ENCODE measurements around the gene KIF3C.
"Not testable (repeated sequence)": the region's sequence is repeated elsewhere in the genome, so short reads cannot be mapped to it uniquely, and the experiment has no call there.

Gene KIF3C

DNA sequence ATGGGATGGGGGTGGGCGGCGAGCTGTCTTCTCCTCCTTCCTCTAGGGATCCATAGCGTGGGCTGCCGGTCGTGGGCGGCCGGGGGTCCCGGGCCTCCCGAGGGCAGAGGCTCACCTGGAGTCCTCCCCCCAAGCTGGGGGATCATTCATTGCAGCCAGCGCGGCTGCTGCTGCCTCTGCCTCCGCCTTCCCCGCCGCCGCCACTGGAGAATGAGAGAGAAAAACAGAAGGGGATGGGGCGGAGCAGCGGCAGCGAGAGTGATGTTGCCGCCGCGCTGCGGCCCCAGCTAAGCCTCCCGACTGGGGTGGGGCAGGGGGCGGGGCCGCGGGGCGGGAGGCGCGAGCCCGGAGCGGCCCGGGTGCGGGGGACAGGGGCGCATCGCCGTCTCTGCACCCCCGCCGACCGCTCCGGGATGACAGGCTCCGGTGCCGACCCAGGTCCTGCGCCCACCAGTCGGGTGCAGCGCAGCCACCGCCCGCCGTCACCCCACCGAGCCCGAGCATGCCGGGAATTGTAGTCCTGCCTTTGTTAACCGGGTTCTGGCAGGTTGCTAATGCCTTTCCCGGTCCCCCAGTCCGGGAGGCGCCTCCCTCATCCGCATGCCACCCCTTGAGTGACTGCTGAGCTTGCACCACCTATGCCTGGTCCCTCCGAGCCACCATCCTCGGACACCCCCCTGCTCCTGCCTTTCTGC, at the start of gene KIF3C:
KIF3C (minus strand) TSS at position 225 of the 695 bp plus-strand sequence. CDS start 580 bp downstream, outside the sequence.
- no peak within 1 kb of the TSS for H3K27ac ChIP-seq

DNA sequence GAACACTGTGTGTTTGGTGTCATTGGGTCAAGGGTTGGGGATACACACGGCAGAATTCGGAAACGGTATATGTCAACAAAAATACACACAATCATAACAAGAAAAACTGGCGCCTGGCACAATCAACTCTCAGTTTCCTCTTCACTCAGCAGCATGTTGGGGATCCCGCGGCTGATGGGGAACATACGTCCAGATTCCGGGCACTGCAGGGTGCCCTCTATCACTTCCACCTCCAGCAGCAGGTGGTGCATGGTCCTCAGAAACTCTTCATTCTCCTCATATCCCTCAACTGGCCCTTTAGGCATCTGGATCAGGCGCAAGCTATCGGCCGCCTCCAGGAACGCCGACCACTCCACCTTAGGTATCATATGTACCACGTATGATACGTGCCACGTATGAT, 45.8 kb upstream of the KIF3C start:
- H2AFZ ChIP-seq; H3K4me2 ChIP-seq (ENCODE audit: low read length); H3K27ac ChIP-seq; H3K9me3 ChIP-seq (ENCODE audit: control insufficient read depth, low read length); H3K9ac ChIP-seq; H3K27me3 ChIP-seq (ENCODE audit: control insufficient read depth, insufficient read depth, low read length); H3K36me3 ChIP-seq (ENCODE audit: control insufficient read depth, insufficient read depth, low read length); H3K4me1 ChIP-seq; H3K79me2 ChIP-seq; H3K4me3 ChIP-seq (ENCODE audit: low read depth, low read length): not testable (repeated sequence)

More for the DNA sequence above, at the start of gene KIF3C:
- Histone ChIP-seq H3K4me2 (ENCODE audit: low read length) (peak within 1 kb of the TSS; percentile 97), H3K4me1 (peaks cover 7% of the 10 kb centered on the region), H3K4me3 (ENCODE audit: low read depth, low read length) (peak within 1 kb of the TSS; percentile 74), H3K36me3 (ENCODE audit: control insufficient read depth, insufficient read depth, low read length) (no peaks in the 10 kb centered on the region), H2AFZ (peak within 1 kb of the TSS; percentile 65), H3K9me3 (ENCODE audit: control insufficient read depth, low read length) (no peaks in the 10 kb centered on the region), H3K9ac (peak within 1 kb of the TSS; percentile 22), H3K27me3 (ENCODE audit: control insufficient read depth, insufficient read depth, low read length) (no peaks in the 10 kb centered on the region), H3K79me2 (peaks cover 4% of the 10 kb centered on the region)
- TF ChIP-seq, protein P1, sequence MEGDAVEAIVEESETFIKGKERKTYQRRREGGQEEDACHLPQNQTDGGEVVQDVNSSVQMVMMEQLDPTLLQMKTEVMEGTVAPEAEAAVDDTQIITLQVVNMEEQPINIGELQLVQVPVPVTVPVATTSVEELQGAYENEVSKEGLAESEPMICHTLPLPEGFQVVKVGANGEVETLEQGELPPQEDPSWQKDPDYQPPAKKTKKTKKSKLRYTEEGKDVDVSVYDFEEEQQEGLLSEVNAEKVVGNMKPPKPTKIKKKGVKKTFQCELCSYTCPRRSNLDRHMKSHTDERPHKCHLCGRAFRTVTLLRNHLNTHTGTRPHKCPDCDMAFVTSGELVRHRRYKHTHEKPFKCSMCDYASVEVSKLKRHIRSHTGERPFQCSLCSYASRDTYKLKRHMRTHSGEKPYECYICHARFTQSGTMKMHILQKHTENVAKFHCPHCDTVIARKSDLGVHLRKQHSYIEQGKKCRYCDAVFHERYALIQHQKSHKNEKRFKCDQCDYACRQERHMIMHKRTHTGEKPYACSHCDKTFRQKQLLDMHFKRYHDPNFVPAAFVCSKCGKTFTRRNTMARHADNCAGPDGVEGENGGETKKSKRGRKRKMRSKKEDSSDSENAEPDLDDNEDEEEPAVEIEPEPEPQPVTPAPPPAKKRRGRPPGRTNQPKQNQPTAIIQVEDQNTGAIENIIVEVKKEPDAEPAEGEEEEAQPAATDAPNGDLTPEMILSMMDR (IDR thresholded peaks at IDR 0.05), result peak; percentile 2

DNA sequence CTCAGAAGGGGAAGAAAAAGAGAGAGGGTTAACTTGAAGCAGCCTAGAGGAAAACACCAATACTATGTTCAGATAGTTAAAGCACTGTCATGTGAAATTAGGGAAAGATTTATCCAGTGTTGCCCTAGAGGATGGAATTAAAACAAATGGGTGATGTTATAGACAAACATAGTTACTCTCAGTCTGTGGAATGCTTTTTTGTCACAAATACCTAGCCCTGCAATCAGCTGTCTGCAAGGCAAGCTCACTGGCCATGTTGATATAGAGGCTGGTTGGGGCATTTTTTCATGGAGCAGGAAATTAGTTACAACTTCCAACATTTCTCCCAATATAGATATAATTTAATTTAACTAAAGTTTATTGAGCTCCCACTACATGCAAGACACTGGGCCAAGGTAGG, 43.2 kb upstream of the KIF3C start:
- H3K4me1 ChIP-seq, result peaks cover 2% of the 10 kb centered on the region
- H3K9me3 ChIP-seq (ENCODE audit: control insufficient read depth, low read length), result no peaks in the 10 kb centered on the region

DNA sequence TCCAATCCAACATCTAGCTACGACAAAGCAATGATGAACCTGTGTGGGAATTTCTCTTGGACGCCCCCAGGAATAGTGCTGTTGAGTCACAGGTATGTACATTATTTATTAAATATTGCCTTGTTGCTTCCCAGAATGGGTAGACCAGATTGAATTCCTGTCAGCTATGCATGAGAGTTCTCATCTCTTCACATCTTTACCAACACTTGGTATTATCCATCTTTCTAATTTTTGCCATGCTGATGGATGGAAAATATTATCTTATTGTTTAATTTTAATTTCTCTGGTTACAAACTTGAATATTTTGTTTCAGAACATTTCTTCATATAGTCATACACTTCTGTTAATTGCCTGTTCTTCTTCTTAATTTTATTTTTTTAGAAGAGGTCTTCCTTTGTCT, 42.0 kb upstream of the KIF3C start:
- Histone ChIP-seq H3K4me1 (peaks cover 10% of the 10 kb centered on the region), H3K9ac (no peak overlapping the region), H3K4me2 (ENCODE audit: low read length) (no peak overlapping the region), H3K27me3 (ENCODE audit: control insufficient read depth, insufficient read depth, low read length) (no peaks in the 10 kb centered on the region), H3K36me3 (ENCODE audit: control insufficient read depth, insufficient read depth, low read length) (no peaks in the 10 kb centered on the region), H3K9me3 (ENCODE audit: control insufficient read depth, low read length) (no peaks in the 10 kb centered on the region), H2AFZ (no peak overlapping the region), H3K27ac (no peak overlapping the region), H3K4me3 (ENCODE audit: low read depth, low read length) (no peak overlapping the region), H3K79me2 (no peaks in the 10 kb centered on the region)
- TF ChIP-seq, protein P1 (IDR thresholded peaks at IDR 0.05), result no peak

More for the DNA sequence above, 43.2 kb upstream of the KIF3C start:
- Histone ChIP-seq H3K4me3 (ENCODE audit: low read depth, low read length) (no peak overlapping the region), H3K79me2 (no peaks in the 10 kb centered on the region), H2AFZ (no peak overlapping the region), H3K27me3 (ENCODE audit: control insufficient read depth, insufficient read depth, low read length) (no peaks in the 10 kb centered on the region), H3K27ac (no peak overlapping the region), H3K9ac (no peak overlapping the region), H3K36me3 (ENCODE audit: control insufficient read depth, insufficient read depth, low read length) (no peaks in the 10 kb centered on the region), H3K4me2 (ENCODE audit: low read length) (no peak overlapping the region)
- TF ChIP-seq, protein P1 (IDR thresholded peaks at IDR 0.05), result no peak

DNA sequence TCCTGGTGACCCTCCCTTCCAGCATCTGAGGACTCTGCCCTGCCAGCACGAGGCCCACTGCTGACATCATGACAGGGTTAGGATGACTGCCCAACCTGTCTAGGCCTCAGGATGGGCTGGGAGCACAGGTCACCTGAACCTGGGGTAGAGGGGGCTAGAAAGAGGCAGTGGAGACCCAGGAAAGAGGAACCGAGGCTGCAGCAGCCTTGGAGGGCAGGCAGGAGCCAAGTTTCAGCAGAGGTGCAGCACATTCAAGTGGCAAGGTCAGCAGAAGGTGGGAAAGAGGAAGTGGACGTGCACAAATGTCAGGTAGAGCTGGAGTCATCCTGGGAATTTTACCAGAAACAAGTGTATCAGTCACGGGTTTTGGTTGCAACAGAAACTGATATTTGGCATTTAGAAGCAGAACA, 37.9 kb upstream of the KIF3C start:
- Histone ChIP-seq H2AFZ (peak overlapping the region; percentile 79), H3K4me1 (peaks cover 25% of the 10 kb centered on the region), H3K27ac (peak overlapping the region; percentile 82), H3K27me3 (ENCODE audit: control insufficient read depth, insufficient read depth, low read length) (no peaks in the 10 kb centered on the region), H3K4me2 (ENCODE audit: low read length) (peak overlapping the region; percentile 24), H3K4me3 (ENCODE audit: low read depth, low read length) (no peak overlapping the region), H3K9ac (no peak overlapping the region), H3K36me3 (ENCODE audit: control insufficient read depth, insufficient read depth, low read length) (no peaks in the 10 kb centered on the region), H3K79me2 (no peaks in the 10 kb centered on the region), H3K9me3 (ENCODE audit: control insufficient read depth, low read length) (no peaks in the 10 kb centered on the region)
- TF ChIP-seq, protein P1 (IDR thresholded peaks at IDR 0.05), result no peak
